WTC11 (cell line): ENCODE results near the gene SNX3. TPM values are rescaled to one million over a fixed set of nuclear protein-coding genes. Genes with fewer than 3 reads are reported as not detected.
A peak's percentile ranks its signal among the peaks of the same experiment; 100 is the strongest.

Source experiments
- ATAC-seq: fragments of 200-7000 bp; cut with Tn5 transposase; 2 replicates; pipeline ENCODE4 v1.10.0; 2021; ENCODE audit warnings: mild to moderate bottlenecking, moderate library complexity
- CTCF ChIA-PET: fragments of 300-600 bp; sonication (Branson Sonifier 250); formaldehyde crosslinking; loops from one replicate; lab custom pipeline; 2021; ENCODE audit warnings: antibody characterized with exemption; lab: Charles Lee
- POLR2A ChIA-PET: fragments of 350-600 bp; sonication (Branson Sonifier 250); formaldehyde crosslinking; loops from one replicate; lab custom pipeline; 2021; ENCODE audit warnings: antibody characterized with exemption; lab: Charles Lee
- DNase-seq: peaks from one replicate; pipeline ENCODE4 v3.0.0; 2021; ENCODE audit warnings: low spot score
- H3K27ac Mint-ChIP-seq: 2 replicates; pipeline ENCODE4 v1.8.0; 2021; ENCODE audit warnings: mixed read lengths
- H3K27me3 Mint-ChIP-seq: 2 replicates; pipeline ENCODE4 v1.8.0; 2021; ENCODE audit warnings: low read depth, mild to moderate bottlenecking, moderate library complexity, mixed read lengths
- H3K36me3 Mint-ChIP-seq: 2 replicates; pipeline ENCODE4 v1.8.0; 2021; ENCODE audit warnings: mixed read lengths
- H3K4me1 Mint-ChIP-seq: 2 replicates; pipeline ENCODE4 v1.8.0; 2022; ENCODE audit warnings: mixed read lengths
- H3K4me3 Mint-ChIP-seq: 2 replicates; pipeline ENCODE4 v1.8.0; 2021; ENCODE audit warnings: mild to moderate bottlenecking, moderate library complexity, mixed read lengths
- H3K9me3 Mint-ChIP-seq: 2 replicates; pipeline ENCODE4 v1.8.0; 2021; ENCODE audit warnings: mixed read lengths
- ATF6 ChIP-seq: sonication (generic); formaldehyde crosslinking; IDR thresholded peaks from 2 replicates; pipeline ENCODE4 v1.8.1; 2023; ENCODE audit warnings: mild to moderate bottlenecking, missing genetic modification reagents
- CTCF ChIP-seq: fragments of 200-600 bp; IDR thresholded peaks from 2 replicates; pipeline ENCODE4 v1.8.0; 2022; ENCODE audit warnings: antibody characterized with exemption
- ERG ChIP-seq: fragments of 250-450 bp; sonication (Bioruptor Pico); IDR thresholded peaks from 2 replicates; pipeline ENCODE4 v1.8.0; 2021; ENCODE audit warnings: mild to moderate bottlenecking
- KAT7 ChIP-seq: sonication (generic); formaldehyde crosslinking; IDR thresholded peaks from 2 replicates; pipeline ENCODE4 v1.8.1; 2023; ENCODE audit warnings: missing genetic modification reagents, mild to moderate bottlenecking, borderline replicate concordance
- NR3C1 ChIP-seq: sonication (generic); formaldehyde crosslinking; conservative IDR thresholded peaks from 2 replicates; pipeline ENCODE4 v1.8.1; 2023; ENCODE audit warnings: low read depth, mild to moderate bottlenecking, missing genetic modification reagents
- PRDM15 ChIP-seq: sonication (generic); formaldehyde crosslinking; IDR thresholded peaks from 2 replicates; pipeline ENCODE4 v1.8.0; 2022; ENCODE audit warnings: missing genetic modification reagents
- PRRX2 ChIP-seq: fragments of 250-450 bp; sonication (Bioruptor Pico); IDR thresholded peaks from 2 replicates; pipeline ENCODE4 v1.8.0; 2021; ENCODE audit warnings: mild to moderate bottlenecking
- ZMAT4 ChIP-seq: fragments of 250-450 bp; sonication (Bioruptor Pico); IDR thresholded peaks from 2 replicates; pipeline ENCODE4 v1.9.0; 2021; ENCODE audit warnings: mild to moderate bottlenecking
- total RNA-seq: library from RNA; stranded (reverse); gene quantifications from 3 replicates; pipeline ENCODE4 v1.2.3, GENCODE V29; 2021

SNX3 gene
- total RNA-seq, 1 experiment from 2014 or later: 66.1 TPM

- TF ChIP-seq PRDM15 (CRISPR knock-in tag): peak; percentile 84
- no peak for TF ChIP-seq NR3C1
- TF ChIP-seq PRRX2 (CRISPR knock-in tag): no peak
- Mint-ChIP-seq H3K4me1 (peaks cover 55% of the 10 kb centered on the region), H3K9me3 (no peaks in the 10 kb centered on the region)
Measured at GRCh38 chr6:108171291-108171917, 89.4 kb downstream of the SNX3 start.

DNA sequence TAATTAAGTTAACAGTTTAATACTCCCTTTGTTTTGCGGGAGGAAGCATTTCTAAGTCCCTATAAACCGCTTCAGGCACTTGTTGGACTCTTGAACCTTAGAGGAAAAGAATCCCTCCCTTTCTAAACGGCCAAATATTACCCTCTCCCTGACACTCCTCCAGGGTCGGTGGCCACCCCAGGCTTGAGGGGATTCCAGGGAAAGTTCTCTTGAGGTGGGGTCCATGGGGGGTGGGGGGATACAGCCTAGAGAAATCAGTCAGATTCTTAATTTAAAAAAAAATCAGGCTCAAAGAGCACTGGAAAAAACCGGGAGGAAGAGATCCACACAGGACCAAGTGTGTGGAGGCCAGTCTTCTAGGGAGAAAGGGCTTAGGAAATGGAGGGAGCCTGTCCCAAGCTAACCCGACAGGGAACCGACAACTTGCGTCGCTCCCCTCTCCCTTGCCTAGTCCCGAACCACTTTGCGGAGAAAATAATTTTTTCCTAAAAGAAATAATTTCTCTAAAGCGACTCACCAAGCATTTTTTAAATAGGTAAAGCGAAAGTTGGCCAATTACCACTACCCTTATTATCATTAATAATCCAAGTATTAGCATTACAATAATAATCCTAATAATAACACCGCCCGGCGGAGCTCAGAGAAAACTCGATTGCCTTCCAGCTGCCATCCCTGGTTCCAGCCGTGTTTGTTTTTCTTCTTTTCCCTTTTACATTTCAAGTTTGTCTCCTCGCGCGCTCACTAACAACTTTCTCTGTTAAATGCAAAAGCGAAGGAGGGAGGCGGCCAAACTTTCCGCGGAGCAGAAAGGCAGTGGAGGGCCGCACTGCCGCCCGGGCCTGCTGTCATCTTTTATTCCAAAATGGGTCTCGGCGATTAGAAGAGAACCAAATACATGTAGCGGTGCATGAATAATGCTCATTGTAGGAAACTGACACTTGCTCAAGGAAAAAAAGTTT lies 90.2 kb downstream of the SNX3 start:
- H3K36me3 Mint-ChIP-seq: 0 out of 2 replicates have a peak, but pooled peaks cover 6% of the 10 kb centered on the region
- CTCF ChIA-PET: interaction anchor here (0.6 to 0.8 kb wide), 2 partner anchors 47 to 54 kb away, joined by 3 read pairs; no protein-coding TSS in a partner anchor
- DNase-seq (no peak), ATAC-seq (no peak)
- H3K27me3 Mint-ChIP-seq: peaks cover 100% of the 10 kb centered on the region
- TF ChIP-seq CTCF (no peak), ERG (CRISPR knock-in tag) (no peak), KAT7 (CRISPR knock-in tag) (no peak), ZMAT4 (CRISPR knock-in tag) (no peak), ATF6 (CRISPR knock-in tag) (no peak)
- TF ChIP-seq, all 79 proteins: peak for 0
- Mint-ChIP-seq H3K27ac (no peak overlapping the region), H3K9me3 (no peaks in the 10 kb centered on the region), H3K4me1 (peaks cover 55% of the 10 kb centered on the region), H3K4me3 (peak overlapping the region; percentile 54)
- POLR2A ChIA-PET: interaction anchor here (0.5 kb wide), 1 partner anchor 56 kb away, joined by 7 read pairs; no protein-coding TSS in a partner anchor

More at GRCh38 chr6:108171291-108171917, 89.4 kb downstream of the SNX3 start:
- Mint-ChIP-seq H3K4me3 (peak overlapping the region; percentile 54), H3K27me3 (peaks cover 100% of the 10 kb centered on the region), H3K36me3 (0 out of 2 replicates have a peak, but pooled peaks cover 6% of the 10 kb centered on the region), H3K27ac (no peak overlapping the region)
- ChIA-PET CTCF (interaction anchor here (0.8 kb wide), 1 partner anchor 55 kb away, joined by 3 read pairs; no protein-coding TSS in a partner anchor), POLR2A (interaction anchor here (0.5 kb wide), 1 partner anchor 57 kb away, joined by 7 read pairs; no protein-coding TSS in a partner anchor)
- no peak for ATAC-seq
- DNase-seq: no peak
